PC-3 (cell line): Measurements from ENCODE around the gene IFNLR1. TPM values are rescaled to one million over a fixed set of nuclear protein-coding genes. Genes with fewer than 3 reads are reported as not detected.

Experiments used
- ATAC-seq: fragments of 200-7000 bp; cut with Tn5 transposase; 2 replicates; pipeline ENCODE4 v1.9.1; 2020; ENCODE audit warnings: mild to moderate bottlenecking, moderate library complexity
- BruUV-seq: library from RNA; stranded (reverse); fragments of 400-500 nt; replicated peaks from 2 replicates; lab custom pipeline; 2021; lab: Mats Ljungman, UMichigan
- CTCF ChIA-PET: fragments of 300-600 bp; sonication (Branson Sonifier 250); formaldehyde crosslinking; loops from one replicate; lab custom pipeline; 2022; ENCODE audit warnings: antibody characterized with exemption; lab: Charles Lee
- POLR2A ChIA-PET: fragments of 300-600 bp; sonication (Branson Sonifier 250); formaldehyde crosslinking; loops from one replicate; lab custom pipeline; 2022; ENCODE audit warnings: antibody characterized with exemption; ENCODE audit not compliant: unreplicated experiment; lab: Charles Lee
- DNase-seq: peaks from one replicate; pipeline ENCODE4 v3.0.0-alpha.2; 2015
- H2AFZ ChIP-seq: fragments of 300-600 bp; sonication (generic); 2 replicates; pipeline ENCODE4 v1.6.0; 2016; ENCODE audit warnings: antibody characterized with exemption, low read length
- H3F3A ChIP-seq: fragments of 300-600 bp; sonication (generic); one replicate; pipeline ENCODE4 v1.6.0; 2017; ENCODE audit warnings: antibody characterized with exemption, low read length, control low read depth, mild to moderate bottlenecking; ENCODE audit not compliant: unreplicated experiment
- H3K27ac ChIP-seq: fragments of 300-600 bp; sonication (generic); 2 replicates; pipeline ENCODE4 v1.5.1; 2016; ENCODE audit warnings: mild to moderate bottlenecking, low read length
- H3K27me3 ChIP-seq: fragments of 300-600 bp; sonication (generic); 2 replicates; pipeline ENCODE4 v1.6.1; 2016; ENCODE audit warnings: low read length, mixed read lengths
- H3K36me3 ChIP-seq: fragments of 300-600 bp; sonication (generic); 2 replicates; pipeline ENCODE4 v1.6.1; 2016; ENCODE audit warnings: low read depth, mixed run types, low read length, mixed read lengths
- H3K4me1 ChIP-seq: fragments of 300-600 bp; sonication (generic); 2 replicates; pipeline ENCODE4 v1.5.1; 2016; ENCODE audit warnings: low read length; ENCODE audit not compliant: insufficient read depth
- H3K4me2 ChIP-seq: fragments of 300-600 bp; sonication (generic); 2 replicates; pipeline ENCODE4 v1.6.0; 2016; ENCODE audit warnings: low read length
- H3K4me3 ChIP-seq: fragments of 300-600 bp; sonication (generic); 2 replicates; pipeline ENCODE4 v1.5.1; 2016; ENCODE audit warnings: mild to moderate bottlenecking, low read length, mixed read lengths
- H3K79me2 ChIP-seq: fragments of 300-600 bp; sonication (generic); 2 replicates; pipeline ENCODE4 v1.6.1; 2017; ENCODE audit warnings: low read length, mixed read lengths
- H3K9ac ChIP-seq: fragments of 300-600 bp; sonication (generic); 2 replicates; pipeline ENCODE4 v1.6.0; 2016; ENCODE audit warnings: mild to moderate bottlenecking, low read length
- H3K9me2 ChIP-seq: fragments of 300-600 bp; sonication (generic); replicated peaks from 2 replicates; pipeline ENCODE4 v1.6.1; 2016; ENCODE audit warnings: mixed run types, low read length, mixed read lengths
- H3K9me3 ChIP-seq: fragments of 300-600 bp; sonication (generic); 2 replicates; pipeline ENCODE4 v1.6.1; 2016; ENCODE audit warnings: low read length, mixed read lengths
- H4K20me1 ChIP-seq: fragments of 300-600 bp; sonication (generic); 2 replicates; pipeline ENCODE4 v1.6.1; 2016; ENCODE audit warnings: low read length, mixed read lengths
- CTCF ChIP-seq: fragments of 300-600 bp; sonication (generic); conservative IDR thresholded peaks from 2 replicates; pipeline ENCODE4 v1.5.1; 2017; ENCODE audit warnings: antibody characterized with exemption, low read depth, mild to moderate bottlenecking, low read length
- EZH2 ChIP-seq: fragments of 300-600 bp; sonication (generic); IDR thresholded peaks from one replicate; pipeline ENCODE4 v1.6.1; 2017; ENCODE audit warnings: antibody characterized with exemption, mild to moderate bottlenecking, low read length; ENCODE audit not compliant: unreplicated experiment
- EZH2phosphoT487 ChIP-seq: fragments of 300-600 bp; sonication (generic); IDR thresholded peaks from 2 replicates; pipeline ENCODE4 v1.6.1; 2018; ENCODE audit warnings: mild to moderate bottlenecking, antibody characterized with exemption, low read length, borderline replicate concordance
- intact Hi-C: fragments of 100-400 bp; cut with micrococcal nuclease; formaldehyde crosslinking; loops from 2 replicates; pipeline ENCODE4 v1.9.0; 2023
- total RNA-seq: library from RNA; depleted of rRNA; stranded (reverse); fragments of >200 nt; gene quantifications from 2 replicates; pipeline ENCODE4 v1.2.3, GENCODE V29; 2014

Gene IFNLR1
- total RNA-seq, 1 experiment from 2014 or later, result 9.5 TPM

GRCh38 chr1:24150234-24151174 lies 36.6 kb downstream of the IFNLR1 start:
- CTCF ChIA-PET, result interaction anchor here (0.6 to 2.3 kb wide), 19 partner anchors 34 to 1275 kb away, joined by 3 to 41 read pairs (median 5); partner anchors contain the start of genes IFNLR1, MYOM3 and NIPAL3
- Histone ChIP-seq H3K4me3 (peak overlapping the region; percentile 68), H3K4me1 (peaks cover 23% of the 10 kb centered on the region), H3K79me2 (no peaks in the 10 kb centered on the region), H3K9me2 (no peaks in the 10 kb centered on the region), H3K9me3 (no peaks in the 10 kb centered on the region), H3F3A (no peaks in the 10 kb centered on the region), H3K27ac (peak overlapping the region; percentile 77), H3K27me3 (no peaks in the 10 kb centered on the region), H3K9ac (peak overlapping the region; percentile 67), H4K20me1 (no peaks in the 10 kb centered on the region), H3K36me3 (no peaks in the 10 kb centered on the region), H3K4me2 (peak overlapping the region; percentile 92), H2AFZ (peak overlapping the region; percentile 83)
- DNase-seq, result peak; percentile 95
- TF ChIP-seq EZH2phosphoT487, result no peak
- TF ChIP-seq CTCF, result peak; percentile 79
- TF ChIP-seq EZH2, result no peak
- POLR2A ChIA-PET, result interaction anchor here (0.5 to 1.1 kb wide), 5 partner anchors 36 to 502 kb away, joined by 3 to 15 read pairs (median 11); no protein-coding TSS in a partner anchor
- intact Hi-C loops, result loop anchor here (1.0 to 2.0 kb wide), 2 partner anchors 36 to 241 kb away; partner anchors contain the start of gene IFNLR1
- BruUV-seq, result TSS peak; percentile 94
- ATAC-seq, result peak; percentile 92

DNA sequence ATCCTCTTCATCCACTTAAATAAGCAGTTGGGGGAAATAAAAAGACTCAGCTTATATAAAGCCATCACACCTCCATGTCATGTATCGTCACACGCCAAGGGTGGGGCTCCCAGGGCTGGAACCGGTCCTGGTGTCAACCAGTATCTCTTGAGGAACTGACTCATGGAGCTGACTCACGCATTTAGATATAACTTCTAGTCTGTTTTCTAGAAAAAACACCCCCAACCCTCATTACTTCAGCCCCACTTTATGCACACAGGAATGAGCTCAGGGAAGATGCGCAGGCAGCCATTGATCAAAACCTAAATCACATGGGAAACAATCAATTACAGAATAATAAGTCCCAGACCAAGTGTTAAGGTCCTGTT lies 37.2 kb downstream of the IFNLR1 start:
- H3K27ac ChIP-seq, result peak overlapping the region; percentile 77
- intact Hi-C loops, result loop anchor here (1.0 to 2.0 kb wide), 2 partner anchors 37 to 241 kb away; partner anchors contain the start of gene IFNLR1
- H3K36me3 ChIP-seq, result no peaks in the 10 kb centered on the region
- POLR2A ChIA-PET, result interaction anchor here (0.5 to 1.1 kb wide), 6 partner anchors 36 to 501 kb away, joined by 3 to 15 read pairs (median 8); no protein-coding TSS in a partner anchor
- no peaks in the 10 kb centered on the region for H3K9me2 ChIP-seq
- CTCF ChIA-PET, result interaction anchor here (0.6 to 2.3 kb wide), 13 partner anchors 37 to 1276 kb away, joined by 3 to 41 read pairs (median 8); partner anchors contain the start of genes IFNLR1 and NIPAL3
- H3K4me3 ChIP-seq, result peak overlapping the region; percentile 68
- H3K4me2 ChIP-seq, result peak overlapping the region; percentile 92
- peak overlapping the region; percentile 67 for H3K9ac ChIP-seq
- H3K79me2 ChIP-seq, result no peaks in the 10 kb centered on the region
- BruUV-seq, result no TSS peak
- DNase-seq, result peak; percentile 87
- no peaks in the 10 kb centered on the region for H3K27me3 ChIP-seq
- ATAC-seq, result peak; percentile 78
- peak overlapping the region; percentile 83 for H2AFZ ChIP-seq
- H3K9me3 ChIP-seq, result no peaks in the 10 kb centered on the region
- H3K4me1 ChIP-seq, result peaks cover 23% of the 10 kb centered on the region
- TF ChIP-seq EZH2phosphoT487 (no peak), EZH2 (no peak), CTCF (no peak)
- no peaks in the 10 kb centered on the region for H3F3A ChIP-seq
- H4K20me1 ChIP-seq, result no peaks in the 10 kb centered on the region
